Endothelial cell (in vitro differentiated cells): ENCODE results near the gene CD40. TPM values are rescaled to one million over a fixed set of nuclear protein-coding genes. Genes with fewer than 3 reads are reported as not detected.

Experiments
- DNase-seq: peaks from one replicate; pipeline ENCODE4 v3.0.0; 2021; ENCODE audit warnings: low spot score
- H3K27ac Mint-ChIP-seq: one replicate; pipeline ENCODE4 v1.8.0; 2021; ENCODE audit warnings: mixed read lengths, inconsistent platforms; ENCODE audit not compliant: unreplicated experiment
- H3K27me3 Mint-ChIP-seq: one replicate; pipeline ENCODE4 v1.8.0; 2021; ENCODE audit warnings: mild to moderate bottlenecking, moderate library complexity, mixed read lengths, inconsistent platforms; ENCODE audit not compliant: unreplicated experiment
- H3K36me3 Mint-ChIP-seq: one replicate; pipeline ENCODE4 v1.8.0; 2021; ENCODE audit warnings: mild to moderate bottlenecking, low read depth, mixed read lengths, inconsistent platforms; ENCODE audit not compliant: unreplicated experiment
- H3K4me1 Mint-ChIP-seq: one replicate; pipeline ENCODE4 v1.8.0; 2021; ENCODE audit warnings: mild to moderate bottlenecking, mixed read lengths, inconsistent platforms; ENCODE audit not compliant: unreplicated experiment
- H3K4me3 Mint-ChIP-seq: one replicate; pipeline ENCODE4 v1.8.0; 2021; ENCODE audit warnings: mild to moderate bottlenecking, mixed read lengths, inconsistent platforms; ENCODE audit not compliant: unreplicated experiment
- H3K9me3 Mint-ChIP-seq: one replicate; pipeline ENCODE4 v1.8.0; 2021; ENCODE audit warnings: mixed read lengths, inconsistent platforms; ENCODE audit not compliant: unreplicated experiment
- total RNA-seq: library from RNA; stranded (reverse); fragmentation: NEBNext Ultra II Directional; extraction: Animal tissue kit (Norgen Biotek cat#: 25700); gene quantifications from one replicate; pipeline ENCODE4 v1.2.1, GENCODE V29; 2021; ENCODE audit not compliant: unreplicated experiment
- TF ChIP-seq, protein P1 (sequence below): fragments of 200-600 bp; sonication (generic); IDR thresholded peaks from one replicate; pipeline ENCODE4 v1.5.0; 2021; ENCODE audit warnings: antibody characterized with exemption; ENCODE audit not compliant: unreplicated experiment

Gene CD40
- total RNA-seq, 1 donor from 2014 or later: 69.4 TPM

GRCh38 chr20:46172961-46173536, 54.9 kb downstream of the CD40 start:
- no peaks in the 10 kb centered on the region for H3K4me1 Mint-ChIP-seq
- H3K4me3 Mint-ChIP-seq: no peak overlapping the region
- H3K9me3 Mint-ChIP-seq: no peaks in the 10 kb centered on the region
- TF ChIP-seq, protein P1, sequence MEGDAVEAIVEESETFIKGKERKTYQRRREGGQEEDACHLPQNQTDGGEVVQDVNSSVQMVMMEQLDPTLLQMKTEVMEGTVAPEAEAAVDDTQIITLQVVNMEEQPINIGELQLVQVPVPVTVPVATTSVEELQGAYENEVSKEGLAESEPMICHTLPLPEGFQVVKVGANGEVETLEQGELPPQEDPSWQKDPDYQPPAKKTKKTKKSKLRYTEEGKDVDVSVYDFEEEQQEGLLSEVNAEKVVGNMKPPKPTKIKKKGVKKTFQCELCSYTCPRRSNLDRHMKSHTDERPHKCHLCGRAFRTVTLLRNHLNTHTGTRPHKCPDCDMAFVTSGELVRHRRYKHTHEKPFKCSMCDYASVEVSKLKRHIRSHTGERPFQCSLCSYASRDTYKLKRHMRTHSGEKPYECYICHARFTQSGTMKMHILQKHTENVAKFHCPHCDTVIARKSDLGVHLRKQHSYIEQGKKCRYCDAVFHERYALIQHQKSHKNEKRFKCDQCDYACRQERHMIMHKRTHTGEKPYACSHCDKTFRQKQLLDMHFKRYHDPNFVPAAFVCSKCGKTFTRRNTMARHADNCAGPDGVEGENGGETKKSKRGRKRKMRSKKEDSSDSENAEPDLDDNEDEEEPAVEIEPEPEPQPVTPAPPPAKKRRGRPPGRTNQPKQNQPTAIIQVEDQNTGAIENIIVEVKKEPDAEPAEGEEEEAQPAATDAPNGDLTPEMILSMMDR: no peak
- DNase-seq: no peak
- H3K27me3 Mint-ChIP-seq: peaks cover 17% of the 10 kb centered on the region
- H3K36me3 Mint-ChIP-seq: no peaks in the 10 kb centered on the region
- no peak overlapping the region for H3K27ac Mint-ChIP-seq

GRCh38 chr20:46173652-46174468, 55.7 kb downstream of the CD40 start:
- H3K27ac Mint-ChIP-seq: no peak overlapping the region
- TF ChIP-seq, protein P1: no peak
- no peaks in the 10 kb centered on the region for H3K36me3 Mint-ChIP-seq
- H3K27me3 Mint-ChIP-seq: peaks cover 17% of the 10 kb centered on the region
- no peaks in the 10 kb centered on the region for H3K4me1 Mint-ChIP-seq
- no peak for DNase-seq
- no peak overlapping the region for H3K4me3 Mint-ChIP-seq
- H3K9me3 Mint-ChIP-seq: no peaks in the 10 kb centered on the region

DNA sequence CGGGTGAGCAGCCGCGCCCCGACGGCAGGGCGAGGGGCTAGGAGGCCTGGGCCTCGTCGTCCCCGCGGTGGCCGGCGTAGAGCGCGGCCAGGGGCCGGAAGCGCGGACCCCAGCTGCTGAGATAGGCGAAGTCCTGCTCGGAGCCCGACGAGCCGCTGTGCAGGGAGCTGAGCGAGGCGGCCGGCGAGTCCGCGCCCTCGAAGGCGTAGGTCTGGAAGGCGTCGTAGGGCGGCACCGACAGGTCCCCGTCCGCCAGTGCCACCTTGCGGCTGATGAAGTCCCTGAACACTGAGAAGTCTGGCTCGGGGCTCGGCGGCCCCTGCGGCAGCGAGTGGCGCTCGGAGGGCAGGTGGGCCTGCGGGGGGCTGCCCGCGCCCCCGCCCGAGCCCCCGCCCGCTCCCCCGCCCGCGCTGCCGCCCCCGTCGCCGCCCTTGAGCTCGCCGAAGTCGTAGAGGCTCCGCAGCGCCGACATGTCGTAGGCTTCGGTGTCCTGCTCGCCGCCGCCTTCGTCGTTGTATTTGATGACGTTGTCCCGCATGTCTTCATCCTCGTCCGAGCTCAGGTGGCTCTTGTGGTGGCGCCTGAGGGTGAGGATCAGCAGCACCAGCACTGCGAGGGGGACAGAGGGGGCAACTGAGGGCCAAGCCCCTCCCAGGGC, 56.5 kb downstream of the CD40 start:
- no peak overlapping the region for H3K27ac Mint-ChIP-seq
- no peaks in the 10 kb centered on the region for H3K36me3 Mint-ChIP-seq
- no peaks in the 10 kb centered on the region for H3K9me3 Mint-ChIP-seq
- peak; percentile 87 for DNase-seq
- TF ChIP-seq, protein P1: peak; percentile 69
- H3K4me1 Mint-ChIP-seq: no peaks in the 10 kb centered on the region
- H3K4me3 Mint-ChIP-seq: no peak overlapping the region
- peaks cover 20% of the 10 kb centered on the region for H3K27me3 Mint-ChIP-seq

GRCh38 chr20:46175127-46175494, 57.0 kb downstream of the CD40 start:
- DNase-seq: no peak
- Mint-ChIP-seq H3K4me1 (no peaks in the 10 kb centered on the region), H3K27ac (no peak overlapping the region), H3K36me3 (no peaks in the 10 kb centered on the region), H3K9me3 (no peaks in the 10 kb centered on the region), H3K4me3 (peak overlapping the region; percentile 15), H3K27me3 (peaks cover 24% of the 10 kb centered on the region)
- TF ChIP-seq, protein P1: no peak
